Measurements from ENCODE around the gene SERTAD3. TPM values are rescaled to one million over a fixed set of nuclear protein-coding genes. Genes with fewer than 3 reads are reported as not detected.

SERTAD3 gene
- total and polyA plus RNA-seq, 10 of the 15 experiments (the other 5 are each of a cell fraction or from before 2014, with no cell fraction given), result 4.2 to 22.4 (median 13.7) TPM

DNA sequence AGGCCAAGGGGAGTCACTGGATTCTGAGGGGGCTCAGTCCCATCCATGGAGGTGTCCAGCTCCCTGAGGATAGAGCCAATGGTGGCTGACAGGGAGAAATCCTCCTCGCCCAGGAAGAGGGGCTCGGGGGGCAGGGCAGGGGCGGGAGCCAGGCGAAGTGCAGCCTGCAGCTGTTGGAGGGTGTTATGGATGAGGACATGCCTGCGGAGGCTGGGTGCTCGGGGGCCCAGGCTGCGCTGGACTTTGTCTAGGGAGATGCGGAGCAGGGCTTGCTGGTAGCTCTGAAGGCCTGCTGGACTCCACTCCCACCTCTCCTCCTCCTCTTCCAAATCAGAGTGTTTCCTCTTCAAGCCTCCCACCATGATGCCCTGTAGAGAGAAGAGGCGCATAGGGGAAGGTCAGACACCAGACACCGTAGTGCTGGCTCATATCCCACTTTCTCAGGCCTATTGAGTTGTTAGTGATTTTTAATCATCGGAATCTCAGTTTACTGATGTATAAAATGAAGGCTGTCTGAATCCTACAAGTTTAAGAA, 2.3 kb downstream of the SERTAD3 start:
- peak overlapping the region; percentile 65; the same call in 1 of the 2 replicates for H3K27ac ChIP-seq (ENCODE audit: control insufficient read depth, insufficient read depth)
- TF ChIP-seq, protein P1, sequence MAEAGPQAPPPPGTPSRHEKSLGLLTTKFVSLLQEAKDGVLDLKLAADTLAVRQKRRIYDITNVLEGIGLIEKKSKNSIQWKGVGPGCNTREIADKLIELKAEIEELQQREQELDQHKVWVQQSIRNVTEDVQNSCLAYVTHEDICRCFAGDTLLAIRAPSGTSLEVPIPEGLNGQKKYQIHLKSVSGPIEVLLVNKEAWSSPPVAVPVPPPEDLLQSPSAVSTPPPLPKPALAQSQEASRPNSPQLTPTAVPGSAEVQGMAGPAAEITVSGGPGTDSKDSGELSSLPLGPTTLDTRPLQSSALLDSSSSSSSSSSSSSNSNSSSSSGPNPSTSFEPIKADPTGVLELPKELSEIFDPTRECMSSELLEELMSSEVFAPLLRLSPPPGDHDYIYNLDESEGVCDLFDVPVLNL (IDR thresholded peaks at IDR 0.05; ENCODE audit: low read depth, low read length), result no peak
- no peak for TF ChIP-seq KDM1A (IDR thresholded peaks at IDR 0.05; ENCODE audit: borderline replicate concordance)
- no peak for TF ChIP-seq ATF7 (IDR thresholded peaks at IDR 0.05; ENCODE audit: low read depth)
- no peak for TF ChIP-seq POLR2AphosphoS2 (IDR thresholded peaks at IDR 0.05; ENCODE audit: low read depth, low read length)
- TF ChIP-seq, protein P2, sequence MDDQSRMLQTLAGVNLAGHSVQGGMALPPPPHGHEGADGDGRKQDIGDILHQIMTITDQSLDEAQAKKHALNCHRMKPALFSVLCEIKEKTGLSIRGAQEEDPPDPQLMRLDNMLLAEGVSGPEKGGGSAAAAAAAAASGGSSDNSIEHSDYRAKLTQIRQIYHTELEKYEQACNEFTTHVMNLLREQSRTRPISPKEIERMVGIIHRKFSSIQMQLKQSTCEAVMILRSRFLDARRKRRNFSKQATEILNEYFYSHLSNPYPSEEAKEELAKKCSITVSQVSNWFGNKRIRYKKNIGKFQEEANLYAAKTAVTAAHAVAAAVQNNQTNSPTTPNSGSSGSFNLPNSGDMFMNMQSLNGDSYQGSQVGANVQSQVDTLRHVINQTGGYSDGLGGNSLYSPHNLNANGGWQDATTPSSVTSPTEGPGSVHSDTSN (IDR thresholded peaks at IDR 0.05; ENCODE audit: insufficient replicate concordance, low read depth, low read length), result no peak
- TF ChIP-seq TAF1 (IDR thresholded peaks at IDR 0.05; ENCODE audit: borderline replicate concordance, low read depth, low read length), result no peak
- TF ChIP-seq SREBF2 (IDR thresholded peaks at IDR 0.05; ENCODE audit: low read length), result no peak
- no peak for TF ChIP-seq RAD51 (IDR thresholded peaks at IDR 0.05)
- TF ChIP-seq ASH2L (IDR thresholded peaks at IDR 0.05; ENCODE audit: borderline replicate concordance, low read depth), result no peak
- TF ChIP-seq EED (IDR thresholded peaks at IDR 0.05; ENCODE audit: low read depth), result no peak
- TF ChIP-seq, protein P3, sequence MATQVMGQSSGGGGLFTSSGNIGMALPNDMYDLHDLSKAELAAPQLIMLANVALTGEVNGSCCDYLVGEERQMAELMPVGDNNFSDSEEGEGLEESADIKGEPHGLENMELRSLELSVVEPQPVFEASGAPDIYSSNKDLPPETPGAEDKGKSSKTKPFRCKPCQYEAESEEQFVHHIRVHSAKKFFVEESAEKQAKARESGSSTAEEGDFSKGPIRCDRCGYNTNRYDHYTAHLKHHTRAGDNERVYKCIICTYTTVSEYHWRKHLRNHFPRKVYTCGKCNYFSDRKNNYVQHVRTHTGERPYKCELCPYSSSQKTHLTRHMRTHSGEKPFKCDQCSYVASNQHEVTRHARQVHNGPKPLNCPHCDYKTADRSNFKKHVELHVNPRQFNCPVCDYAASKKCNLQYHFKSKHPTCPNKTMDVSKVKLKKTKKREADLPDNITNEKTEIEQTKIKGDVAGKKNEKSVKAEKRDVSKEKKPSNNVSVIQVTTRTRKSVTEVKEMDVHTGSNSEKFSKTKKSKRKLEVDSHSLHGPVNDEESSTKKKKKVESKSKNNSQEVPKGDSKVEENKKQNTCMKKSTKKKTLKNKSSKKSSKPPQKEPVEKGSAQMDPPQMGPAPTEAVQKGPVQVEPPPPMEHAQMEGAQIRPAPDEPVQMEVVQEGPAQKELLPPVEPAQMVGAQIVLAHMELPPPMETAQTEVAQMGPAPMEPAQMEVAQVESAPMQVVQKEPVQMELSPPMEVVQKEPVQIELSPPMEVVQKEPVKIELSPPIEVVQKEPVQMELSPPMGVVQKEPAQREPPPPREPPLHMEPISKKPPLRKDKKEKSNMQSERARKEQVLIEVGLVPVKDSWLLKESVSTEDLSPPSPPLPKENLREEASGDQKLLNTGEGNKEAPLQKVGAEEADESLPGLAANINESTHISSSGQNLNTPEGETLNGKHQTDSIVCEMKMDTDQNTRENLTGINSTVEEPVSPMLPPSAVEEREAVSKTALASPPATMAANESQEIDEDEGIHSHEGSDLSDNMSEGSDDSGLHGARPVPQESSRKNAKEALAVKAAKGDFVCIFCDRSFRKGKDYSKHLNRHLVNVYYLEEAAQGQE (IDR thresholded peaks at IDR 0.05; ENCODE audit: low read depth, low read length), result no peak
- no peak for TF ChIP-seq YY1 (IDR thresholded peaks at IDR 0.05; ENCODE audit: low read depth, low read length)
- TF ChIP-seq, protein P4, sequence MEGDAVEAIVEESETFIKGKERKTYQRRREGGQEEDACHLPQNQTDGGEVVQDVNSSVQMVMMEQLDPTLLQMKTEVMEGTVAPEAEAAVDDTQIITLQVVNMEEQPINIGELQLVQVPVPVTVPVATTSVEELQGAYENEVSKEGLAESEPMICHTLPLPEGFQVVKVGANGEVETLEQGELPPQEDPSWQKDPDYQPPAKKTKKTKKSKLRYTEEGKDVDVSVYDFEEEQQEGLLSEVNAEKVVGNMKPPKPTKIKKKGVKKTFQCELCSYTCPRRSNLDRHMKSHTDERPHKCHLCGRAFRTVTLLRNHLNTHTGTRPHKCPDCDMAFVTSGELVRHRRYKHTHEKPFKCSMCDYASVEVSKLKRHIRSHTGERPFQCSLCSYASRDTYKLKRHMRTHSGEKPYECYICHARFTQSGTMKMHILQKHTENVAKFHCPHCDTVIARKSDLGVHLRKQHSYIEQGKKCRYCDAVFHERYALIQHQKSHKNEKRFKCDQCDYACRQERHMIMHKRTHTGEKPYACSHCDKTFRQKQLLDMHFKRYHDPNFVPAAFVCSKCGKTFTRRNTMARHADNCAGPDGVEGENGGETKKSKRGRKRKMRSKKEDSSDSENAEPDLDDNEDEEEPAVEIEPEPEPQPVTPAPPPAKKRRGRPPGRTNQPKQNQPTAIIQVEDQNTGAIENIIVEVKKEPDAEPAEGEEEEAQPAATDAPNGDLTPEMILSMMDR (IDR thresholded peaks at IDR 0.05 in 2 of 3, conservative IDR thresholded peaks at IDR 0.05 in 1 of 3; ENCODE audit: control insufficient read depth in 2 of 3, extremely low read depth in 1 of 3, insufficient read depth in 1 of 3, low read depth in 3 of 3, low read length in 3 of 3), result no peak
- TF ChIP-seq CBX3 (IDR thresholded peaks at IDR 0.05; ENCODE audit: borderline replicate concordance, low read depth), result no peak
- no peak for TF ChIP-seq IRF4 (IDR thresholded peaks at IDR 0.05; ENCODE audit: low read depth, low read length)
- no peak for TF ChIP-seq CBFB (IDR thresholded peaks at IDR 0.05; ENCODE audit: low read depth)
- TF ChIP-seq RAD21 (IDR thresholded peaks at IDR 0.05; ENCODE audit: insufficient read depth, low read depth, low read length), result no peak

More for the DNA sequence above, 2.3 kb downstream of the SERTAD3 start:
- peak overlapping the region; percentile 91 for H3K4me3 ChIP-seq
- CTCF ChIA-PET, result interaction anchor here (0.9 to 4.6 kb wide), 3 partner anchors 16 to 137 kb away, joined by 3 to 40 read pairs (median 13); partner anchors contain the start of gene SERTAD1
- no TSS peak for BruUV-seq (replicated peaks)
- ATAC-seq (no peak), DNase-seq (ENCODE audit: low read depth, low spot score) (no peak), FAIRE-seq (no peak)
- H3K27me3 ChIP-seq (replicated peaks in 1 of 2; ENCODE audit: control insufficient read depth in 2 of 2, insufficient read depth in 2 of 2, low read length in 1 of 2), result no peaks in the 10 kb centered on the region
- intact Hi-C loops (cut with micrococcal nuclease; ENCODE audit: unreplicated experiment) (no loop called here), in situ Hi-C loops (cut with MboI) (no loop called here)
- 88% methylated on average over 11 of the region's 11 CpGs for WGBS (ENCODE audit: insufficient coverage, insufficient replicate concordance, low lambda C conversion rate, missing lambda C conversion rate)
- H3K36me3 ChIP-seq (ENCODE audit: control insufficient read depth in 2 of 2, insufficient read depth in 2 of 2, low read length in 1 of 2), result peaks cover 8 to 15% of the 10 kb centered on the region in 2 experiments; a peak in 3 of 4 replicates
- H3K9me3 ChIP-seq (replicated peaks; ENCODE audit: control insufficient read depth, insufficient read depth, low read length), result no peaks in the 10 kb centered on the region
- peaks cover 28% of the 10 kb centered on the region for H3K79me2 ChIP-seq (ENCODE audit: control insufficient read depth, insufficient read depth, low read length)
- POLR2A ChIA-PET, result interaction anchor here (2.4 to 4.7 kb wide), 3 partner anchors 15 to 38 kb away, joined by 8 to 49 read pairs (median 13); partner anchors contain the start of gene SERTAD1
- peaks cover 5% of the 10 kb centered on the region for H3K4me1 ChIP-seq (ENCODE audit: control insufficient read depth, insufficient read depth, low read length)
- no peak overlapping the region for H2AFZ ChIP-seq (ENCODE audit: control insufficient read depth, low read depth, low read length)
- no peaks in the 10 kb centered on the region for H4K20me1 ChIP-seq (ENCODE audit: control insufficient read depth, insufficient read depth)
- peak overlapping the region; percentile 62 for H3K9ac ChIP-seq (ENCODE audit: control insufficient read depth, insufficient read depth, low read length)
- RAD21 ChIA-PET (ENCODE audit: unreplicated experiment), result interaction anchor here (1.0 to 2.6 kb wide), 4 partner anchors 11 to 38 kb away, joined by 3 to 25 read pairs (median 8); partner anchors contain the start of gene SERTAD1
- SMC1A ChIA-PET (ENCODE audit: uncharacterized antibody, unreplicated experiment), result interaction anchor here (1.8 to 4.2 kb wide), 3 partner anchors 15 to 26 kb away, joined by 11 to 35 read pairs (median 22); partner anchors contain the start of gene SERTAD1
- peak overlapping the region; percentile 48 for H3K4me2 ChIP-seq (ENCODE audit: control insufficient read depth, insufficient read depth)

Measured in GM12878 (cell line).